ENCODE results near the gene RAB21.

RAB21 gene, protein sequence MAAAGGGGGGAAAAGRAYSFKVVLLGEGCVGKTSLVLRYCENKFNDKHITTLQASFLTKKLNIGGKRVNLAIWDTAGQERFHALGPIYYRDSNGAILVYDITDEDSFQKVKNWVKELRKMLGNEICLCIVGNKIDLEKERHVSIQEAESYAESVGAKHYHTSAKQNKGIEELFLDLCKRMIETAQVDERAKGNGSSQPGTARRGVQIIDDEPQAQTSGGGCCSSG

GRCh38 chr12:71754461-71755145 is at the start of gene RAB21:
Gene RAB21, plus strand, starts transcription at chr12:71754863. Its CDS starts 267 bp downstream, at chr12:71755130.
- peak; percentile 86 to 95 for DNase-seq

DNA sequence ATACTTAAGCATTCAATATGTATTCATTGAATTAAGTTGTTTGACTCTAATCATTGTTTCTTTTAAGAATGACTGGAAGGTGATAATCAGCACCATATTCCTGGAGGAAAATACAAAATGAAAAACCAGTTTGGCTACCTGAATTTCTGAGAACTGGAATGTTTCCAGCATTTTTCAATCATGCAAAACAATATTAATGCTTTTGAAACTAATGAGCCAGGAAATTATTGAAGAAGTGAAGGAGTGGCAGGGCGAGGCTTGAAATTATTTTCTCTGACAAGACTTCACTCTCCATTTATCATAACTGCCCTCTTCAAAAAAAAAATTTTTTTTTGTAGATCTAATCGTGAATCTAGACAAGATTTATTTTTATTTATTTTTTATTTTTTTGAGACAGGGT is 49.7 kb upstream of the RAB21 start:
- DNase-seq = no peak

- DNase-seq = no peak
These were observed 46.0 kb upstream of the RAB21 start for GRCh38 chr12:71708658-71709057.

- DNase-seq = no peak
These were observed 44.2 kb upstream of the RAB21 start for GRCh38 chr12:71710276-71711125.

DNA sequence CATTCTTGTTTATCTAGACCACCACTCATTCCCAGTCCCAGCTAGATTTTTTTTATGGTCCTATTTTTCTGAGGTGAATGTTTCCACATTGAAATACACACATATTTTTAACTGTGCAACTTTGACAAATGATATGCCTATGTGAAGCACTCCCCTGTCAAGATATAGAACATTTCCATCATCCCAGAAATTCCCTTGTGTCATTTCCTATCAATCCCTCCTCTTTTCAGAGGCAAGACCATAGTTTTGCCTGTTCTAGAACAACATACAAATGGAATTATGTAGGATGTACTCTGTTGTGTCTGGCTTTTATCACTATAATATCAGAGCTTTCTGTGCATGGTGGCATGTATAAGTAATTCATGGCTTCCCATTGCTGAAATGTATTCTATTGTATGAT is 36.1 kb upstream of the RAB21 start:
- no peak for DNase-seq

DNA sequence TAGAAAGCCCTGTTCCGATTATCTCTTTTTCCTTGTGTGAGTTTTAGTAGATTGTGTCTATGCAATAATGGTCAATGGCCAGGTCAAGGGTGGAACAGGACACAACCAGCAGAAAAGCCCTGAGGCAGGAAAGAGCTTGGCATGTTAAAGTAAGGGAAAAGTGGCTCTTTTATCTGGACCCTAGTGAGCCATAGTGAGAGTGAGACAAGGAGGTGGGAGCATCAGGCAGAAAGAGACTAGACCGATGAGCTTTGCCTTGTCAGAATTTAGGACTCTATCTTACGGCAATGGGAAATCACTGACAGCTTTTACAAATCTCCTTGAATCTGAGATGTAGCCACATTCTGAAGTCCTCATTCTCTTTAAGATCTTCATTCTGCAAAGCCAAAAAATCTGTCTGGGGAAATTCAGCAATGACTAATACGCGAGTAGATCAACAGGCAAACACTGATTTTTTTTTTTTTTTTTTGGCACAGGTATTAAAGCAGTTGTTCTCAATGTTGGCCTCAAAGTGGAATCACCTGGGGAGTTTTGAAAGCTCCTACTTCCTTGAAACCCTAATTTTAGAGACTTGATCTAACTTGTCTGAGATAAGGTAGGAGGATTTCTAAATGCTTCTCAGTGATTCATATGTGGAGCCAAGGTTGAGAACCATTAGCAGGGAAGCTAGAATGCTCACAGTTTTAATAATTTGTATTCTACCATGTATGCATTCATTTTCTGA is 34.9 kb upstream of the RAB21 start:
- DNase-seq = no peak

- DNase-seq = no peak
These were observed 32.7 kb upstream of the RAB21 start for GRCh38 chr12:71721783-71722505.

- no peak for DNase-seq
These were observed 29.7 kb upstream of the RAB21 start for GRCh38 chr12:71725011-71725410.

DNA sequence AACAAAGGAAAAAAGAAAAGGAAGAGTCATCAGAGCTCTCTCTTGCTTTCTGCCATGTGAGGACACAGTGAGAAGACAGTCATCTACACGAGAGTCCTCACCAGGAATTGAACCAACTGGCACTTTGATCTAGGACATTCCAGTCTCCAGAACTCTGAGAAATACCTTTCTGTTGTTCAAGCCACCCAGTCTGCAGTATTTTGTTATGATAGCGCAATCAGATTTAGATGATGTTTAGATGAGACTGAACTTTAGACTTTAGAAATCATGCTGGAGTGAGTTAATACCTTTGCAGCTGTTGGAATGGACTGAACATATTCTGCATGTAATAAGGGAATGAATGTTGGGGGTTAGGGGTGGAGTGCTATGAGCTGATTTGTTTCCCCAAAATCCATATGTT is 28.1 kb upstream of the RAB21 start:
- DNase-seq = no peak

GRCh38 chr12:71727958-71728357 is 26.7 kb upstream of the RAB21 start:
- DNase-seq = no peak

DNA sequence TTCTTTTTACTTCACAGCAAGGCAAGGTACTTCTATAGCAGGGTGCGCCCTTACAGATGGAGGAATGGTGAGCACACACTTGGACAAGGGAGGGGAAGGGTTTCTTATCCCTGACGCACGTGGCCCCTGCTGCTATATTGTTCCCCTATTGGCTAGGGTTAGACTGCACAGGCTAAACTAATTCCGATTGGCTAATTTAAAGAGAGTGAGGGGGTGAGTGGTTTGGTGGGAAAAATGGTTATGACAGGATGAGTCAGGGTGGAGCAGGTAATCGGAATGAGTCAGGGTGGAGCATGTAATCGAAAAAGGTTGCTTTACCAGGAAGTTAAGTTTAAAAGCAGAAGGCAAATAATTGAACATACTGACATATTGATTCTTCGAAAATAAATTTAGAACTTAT is 23.7 kb upstream of the RAB21 start:
- DNase-seq = no peak

DNA sequence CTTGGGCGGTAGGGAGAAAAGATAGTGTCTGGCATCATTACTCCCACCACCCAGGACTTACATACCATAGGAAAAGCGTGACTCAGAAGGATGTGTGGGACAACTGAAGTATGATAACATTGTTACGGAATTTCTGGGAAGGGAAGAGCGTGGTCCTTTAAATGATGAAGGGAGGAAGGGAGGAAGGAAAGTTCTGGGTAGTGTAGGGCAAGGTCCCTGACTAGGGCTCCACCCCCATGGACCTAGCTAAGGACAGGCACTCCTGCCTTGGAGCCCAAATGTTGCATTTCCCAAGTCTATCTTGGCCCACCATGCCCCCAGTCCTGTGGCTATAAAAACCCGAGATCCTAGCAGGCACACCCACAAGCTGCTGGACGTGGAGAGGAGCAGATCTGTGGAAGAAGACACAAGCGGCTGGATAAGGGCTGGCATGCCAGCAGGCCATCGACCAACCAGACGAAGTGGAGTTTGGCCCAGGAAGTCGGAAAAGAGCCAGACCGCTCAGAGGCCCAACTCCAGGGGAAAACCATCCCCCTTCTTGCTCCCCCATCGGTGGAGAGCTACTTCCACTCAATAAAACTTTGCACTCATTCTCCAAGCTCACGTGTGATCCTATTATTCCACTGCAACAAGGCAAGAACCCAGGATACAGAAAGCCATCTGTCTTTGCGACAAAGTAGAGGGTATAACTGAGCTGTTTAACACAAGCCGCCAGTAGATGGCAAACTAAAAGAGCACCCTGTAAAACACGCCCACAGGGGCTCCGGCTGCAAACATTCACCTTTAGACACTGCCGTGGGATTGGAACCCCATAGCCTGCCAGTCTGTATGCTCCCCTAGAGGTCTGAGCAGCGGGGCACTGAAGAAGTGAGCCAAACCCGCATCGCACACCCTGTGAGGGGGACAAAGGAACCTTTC is 23.0 kb upstream of the RAB21 start:
- DNase-seq = peak; percentile 2 to 61

GRCh38 chr12:71732357-71732712 is 22.3 kb upstream of the RAB21 start:
- no peak for DNase-seq

- DNase-seq = no peak
These were observed 17.5 kb upstream of the RAB21 start for GRCh38 chr12:71737197-71737596.

DNA sequence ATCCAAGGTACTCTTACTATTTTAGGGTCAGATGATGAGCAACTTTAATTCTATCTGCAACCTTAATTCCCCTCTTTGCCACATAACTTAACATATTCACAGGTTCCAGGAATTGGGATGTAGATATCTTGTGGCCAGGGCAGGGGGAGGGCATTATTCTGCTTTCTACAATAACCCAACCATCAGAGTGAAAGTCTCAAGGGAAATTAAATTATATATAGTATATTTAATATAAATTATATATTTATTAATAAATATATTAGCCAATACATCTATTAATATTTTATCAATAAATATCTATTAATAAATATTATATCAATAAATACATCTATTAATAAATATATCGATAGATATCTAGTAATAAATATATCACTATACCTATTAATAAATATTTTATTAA is 11.7 kb upstream of the RAB21 start:
- no peak for DNase-seq

DNA sequence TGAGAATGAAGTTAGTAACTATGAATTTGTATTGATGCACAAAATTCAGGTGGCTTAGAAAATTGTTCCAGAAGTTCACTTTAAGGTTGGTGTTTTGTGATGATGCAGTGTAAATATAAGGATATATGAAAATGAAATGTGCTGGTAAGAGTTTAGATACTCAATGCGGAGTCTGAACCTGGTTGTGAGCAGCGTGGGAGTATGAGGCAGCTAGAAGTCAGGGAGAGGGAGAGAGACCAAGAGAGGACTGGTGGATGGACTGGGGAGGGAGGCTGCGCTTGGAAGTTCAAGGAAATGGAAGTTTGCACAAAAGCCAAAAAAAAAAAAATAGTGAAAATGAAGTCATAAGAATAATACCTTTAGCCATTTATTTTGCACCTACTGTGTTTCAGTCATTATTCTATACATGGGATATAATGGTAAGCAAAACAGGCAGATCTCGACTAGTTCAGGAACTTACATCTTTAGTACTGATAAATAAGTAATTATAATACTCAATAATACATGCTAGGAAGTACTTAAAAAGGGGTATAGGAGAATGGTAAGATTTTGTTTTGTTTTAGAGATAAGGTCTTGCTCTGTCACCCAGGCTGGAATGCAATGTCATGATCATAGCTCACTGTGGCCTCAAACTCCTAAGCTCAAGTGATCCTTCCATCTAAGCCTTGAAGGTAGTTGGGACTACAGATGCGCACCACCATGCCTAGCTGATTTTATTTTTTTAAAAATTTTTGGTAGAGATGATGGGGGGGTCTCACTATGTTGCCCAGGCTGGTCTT is 10.0 kb upstream of the RAB21 start:
- DNase-seq = no peak

DNA sequence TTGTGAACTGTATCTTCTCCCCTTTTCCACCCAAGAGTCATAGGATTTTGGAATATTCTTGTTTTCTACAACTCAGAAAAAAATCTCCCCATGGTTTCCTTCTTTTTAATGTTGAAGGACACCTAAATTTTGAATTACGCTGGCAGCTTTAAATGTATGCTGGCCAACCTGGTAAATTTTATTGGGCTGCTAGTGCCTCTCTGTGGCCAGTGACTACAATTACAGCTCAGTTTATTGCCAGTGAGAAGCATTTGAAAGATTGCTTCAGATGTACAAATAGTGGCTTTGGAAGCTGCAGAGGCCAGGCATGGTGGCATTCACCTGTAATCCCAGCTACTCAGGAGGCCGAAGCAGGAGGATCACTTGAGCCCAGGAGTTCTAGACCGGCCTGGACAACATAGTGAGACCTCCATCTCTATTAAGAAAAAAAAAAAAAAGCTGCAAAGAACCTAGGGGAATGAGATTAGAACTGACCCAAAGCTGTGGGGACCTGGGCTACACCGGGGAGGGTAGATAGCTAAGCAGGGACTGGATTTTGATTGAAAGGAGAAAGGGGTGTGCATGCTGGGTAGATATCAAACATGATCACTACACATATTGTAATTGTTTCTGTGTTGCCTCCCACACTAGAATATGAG is 7.6 kb upstream of the RAB21 start:
- peak; percentile 27 to 66 for DNase-seq

DNA sequence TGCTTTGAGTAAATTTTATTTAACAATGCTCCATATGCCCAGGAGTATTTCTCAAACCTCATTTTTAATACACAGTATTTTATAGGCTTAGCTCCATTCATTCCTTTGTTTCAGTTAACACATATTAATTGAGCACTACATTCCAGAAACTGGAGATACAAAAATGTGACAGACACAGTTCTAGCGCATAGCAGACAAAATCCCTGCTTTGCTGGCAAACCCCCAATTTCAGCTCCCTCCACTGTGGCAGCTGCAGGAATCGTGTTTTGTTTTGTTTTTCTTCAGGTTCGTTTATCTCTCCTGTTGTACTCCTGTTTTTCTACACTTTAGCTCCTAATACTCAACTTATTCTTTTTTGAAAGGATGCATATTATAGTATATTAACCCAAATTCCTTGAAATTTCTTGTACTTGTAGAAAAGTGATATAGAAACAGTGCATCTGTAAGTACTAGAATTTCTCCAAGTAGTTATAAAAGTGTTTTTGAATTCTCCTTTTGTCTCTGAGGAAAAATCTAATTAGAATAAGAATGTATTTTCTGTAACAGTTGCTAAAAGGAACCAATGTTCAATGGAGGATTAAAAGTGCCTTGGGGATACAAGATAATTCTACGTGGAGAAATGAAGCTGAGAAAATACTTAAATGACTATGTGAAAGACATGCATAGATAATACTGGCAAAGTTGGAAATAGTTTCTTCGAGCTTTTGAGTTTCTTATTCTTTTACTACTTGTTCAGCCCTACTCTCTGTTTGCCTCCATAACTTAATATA is 6.4 kb upstream of the RAB21 start:
- DNase-seq = no peak

- no peak for DNase-seq
These were observed 5.0 kb upstream of the RAB21 start for GRCh38 chr12:71749666-71750065.

Measured in NCI-H524 (cell line).